H9 (cell line): Measurements from ENCODE around the gene ZNHIT2. TPM values are rescaled to one million over a fixed set of nuclear protein-coding genes. Genes with fewer than 3 reads are reported as not detected.
"Not testable (repeated sequence)": the region's sequence is repeated elsewhere in the genome, so short reads cannot be mapped to it uniquely, and the experiment has no call there.

Source experiments
- DNase-seq: peaks from one replicate; pipeline ENCODE4 v3.0.0-alpha.2; 2017
- H2AFZ ChIP-seq: one replicate; pipeline ENCODE4 v1.6.1; 2013; ENCODE audit warnings: mild to moderate bottlenecking, low read length, control low read depth, moderate library complexity
- H2AK5ac ChIP-seq: 2 replicates; pipeline ENCODE4 v1.6.1; 2013; ENCODE audit warnings: low read length, control low read depth, mixed read lengths; ENCODE audit not compliant: insufficient read length
- H2BK120ac ChIP-seq: one replicate; pipeline ENCODE4 v1.6.1; 2013; ENCODE audit warnings: low read depth, mild to moderate bottlenecking, low read length, control low read depth, inconsistent platforms; ENCODE audit not compliant: poor library complexity, severe bottlenecking
- H2BK12ac ChIP-seq: 2 replicates; pipeline ENCODE4 v1.6.1; 2013; ENCODE audit warnings: low read length, control low read depth, mixed read lengths, low read depth; ENCODE audit not compliant: insufficient read length
- H2BK15ac ChIP-seq: 2 replicates; pipeline ENCODE4 v1.6.1; 2013; ENCODE audit warnings: low read depth, low read length, control low read depth
- H2BK20ac ChIP-seq: one replicate; pipeline ENCODE4 v1.6.1; 2013; ENCODE audit warnings: low read depth, mild to moderate bottlenecking, low read length, control low read depth, inconsistent platforms; ENCODE audit not compliant: poor library complexity, severe bottlenecking
- H2BK5ac ChIP-seq: 2 replicates; pipeline ENCODE4 v1.6.1; 2013; ENCODE audit warnings: low read length, control low read depth, mixed read lengths; ENCODE audit not compliant: insufficient read length
- H3K14ac ChIP-seq: 2 replicates; pipeline ENCODE4 v1.6.1; 2013; ENCODE audit warnings: low read length, control low read depth; ENCODE audit not compliant: insufficient read depth
- H3K18ac ChIP-seq: 2 replicates; pipeline ENCODE4 v1.6.1; 2013; ENCODE audit warnings: low read depth, mild to moderate bottlenecking, mixed read lengths, low read length, control low read depth; ENCODE audit not compliant: insufficient read length
- H3K23ac ChIP-seq: 2 replicates; pipeline ENCODE4 v1.6.1; 2013; ENCODE audit warnings: low read length, control low read depth, mixed read lengths, low read depth; ENCODE audit not compliant: insufficient read length
- H3K23me2 ChIP-seq: 2 replicates; pipeline ENCODE4 v1.6.1; 2013; ENCODE audit warnings: low read depth, mild to moderate bottlenecking, mixed read lengths, low read length, control low read depth; ENCODE audit not compliant: insufficient read length, poor library complexity, severe bottlenecking
- H3K27ac ChIP-seq: 2 replicates; pipeline ENCODE4 v1.5.1; 2013; ENCODE audit warnings: low read length, control low read depth, mixed read lengths, low read depth; ENCODE audit not compliant: insufficient read length
- H3K27me3 ChIP-seq: 2 replicates; pipeline ENCODE4 v1.6.1; 2013; ENCODE audit warnings: low read length, control low read depth, inconsistent platforms; ENCODE audit not compliant: insufficient read depth
- H3K4ac ChIP-seq: 2 replicates; pipeline ENCODE4 v1.6.1; 2013; ENCODE audit warnings: low read depth, mild to moderate bottlenecking, control low read depth, inconsistent platforms, low read length, moderate library complexity
- H3K4me1 ChIP-seq: 2 replicates; pipeline ENCODE4 v1.6.1; 2013; ENCODE audit warnings: low read length, control low read depth, inconsistent platforms; ENCODE audit not compliant: insufficient read depth
- H3K4me2 ChIP-seq: 2 replicates; pipeline ENCODE4 v1.6.1; 2013; ENCODE audit warnings: low read length, control low read depth, mixed read lengths; ENCODE audit not compliant: insufficient read length, insufficient read depth
- H3K56ac ChIP-seq: 2 replicates; pipeline ENCODE4 v1.6.1; 2013; ENCODE audit warnings: low read depth, mild to moderate bottlenecking, mixed read lengths, low read length, control low read depth; ENCODE audit not compliant: insufficient read length
- H3K79me1 ChIP-seq: 2 replicates; pipeline ENCODE4 v1.6.1; 2013; ENCODE audit warnings: low read depth, mild to moderate bottlenecking, moderate library complexity, low read length, control low read depth, inconsistent platforms; ENCODE audit not compliant: insufficient read depth, poor library complexity, severe bottlenecking
- H3K79me2 ChIP-seq: 2 replicates; pipeline ENCODE4 v1.6.1; 2013; ENCODE audit warnings: low read length, control low read depth, inconsistent platforms; ENCODE audit not compliant: insufficient read depth
- H3K9ac ChIP-seq: 2 replicates; pipeline ENCODE4 v1.6.1; 2013; ENCODE audit warnings: low read length, control low read depth, mixed read lengths; ENCODE audit not compliant: insufficient read length; ENCODE audit errors: extremely low read depth
- H3K9me3 ChIP-seq: one replicate; pipeline ENCODE4 v1.6.1; 2013; ENCODE audit warnings: low read depth, low read length, inconsistent platforms; ENCODE audit not compliant: control insufficient read depth
- H3T11ph ChIP-seq: one replicate; pipeline ENCODE4 v1.6.1; 2013; ENCODE audit warnings: mild to moderate bottlenecking, low read length, control low read depth, inconsistent platforms
- H4K20me1 ChIP-seq: one replicate; pipeline ENCODE4 v1.6.1; 2013; ENCODE audit not compliant: control insufficient read depth, insufficient read length, insufficient read depth
- H4K5ac ChIP-seq: 2 replicates; pipeline ENCODE4 v1.6.1; 2013; ENCODE audit warnings: low read depth, mild to moderate bottlenecking, mixed read lengths, low read length, control low read depth; ENCODE audit not compliant: insufficient read length
- H4K8ac ChIP-seq: replicated peaks from 2 replicates; pipeline ENCODE4 v1.6.1; 2013; ENCODE audit warnings: low read length, control low read depth, mixed read lengths, low read depth; ENCODE audit not compliant: insufficient read length
- H4K91ac ChIP-seq: 2 replicates; pipeline ENCODE4 v1.6.1; 2013; ENCODE audit warnings: low read depth, mild to moderate bottlenecking, moderate library complexity, mixed read lengths, low read length, control low read depth; ENCODE audit not compliant: insufficient read length
- H3K27ac Mint-ChIP-seq, 3 experiments: 2 replicates in 2 of 3; 3 replicates in 1 of 3; pipeline ENCODE4 v1.8.0; 2020 to 2021; ENCODE audit warnings: mixed read lengths in 3 of 3, mild to moderate bottlenecking in 1 of 3, moderate library complexity in 1 of 3
- H3K27me3 Mint-ChIP-seq: 2 replicates; pipeline ENCODE4 v1.8.0; 2021; ENCODE audit warnings: low read depth, mild to moderate bottlenecking, moderate library complexity, mixed read lengths
- H3K36me3 Mint-ChIP-seq, 3 experiments: 2 replicates in 2 of 3; 3 replicates in 1 of 3; pipeline ENCODE4 v1.8.0; 2020 to 2021; ENCODE audit warnings: low read depth in 3 of 3, mixed read lengths in 3 of 3; ENCODE audit not compliant: insufficient read depth in 1 of 3
- H3K4me1 Mint-ChIP-seq, 2 experiments: 2 replicates each; pipeline ENCODE4 v1.8.0; 2020; ENCODE audit warnings: mixed read lengths in 2 of 2
- H3K4me3 Mint-ChIP-seq, 2 experiments: 2 replicates in 1 of 2; 3 replicates in 1 of 2; pipeline ENCODE4 v1.8.0; 2020 to 2021; ENCODE audit warnings: mild to moderate bottlenecking in 2 of 2, mixed read lengths in 2 of 2, moderate library complexity in 1 of 2
- H3K9me3 Mint-ChIP-seq, 2 experiments: 2 replicates in 1 of 2; 3 replicates in 1 of 2; pipeline ENCODE4 v1.8.0; 2020; ENCODE audit warnings: mild to moderate bottlenecking in 2 of 2, mixed read lengths in 2 of 2, moderate library complexity in 1 of 2
- CTCF ChIP-seq: fragments of 200-600 bp; sonication (generic); conservative IDR thresholded peaks from 3 replicates; pipeline ENCODE4 v1.8.0; 2021; ENCODE audit warnings: antibody characterized with exemption, mild to moderate bottlenecking
- WGBS: extraction: QIAGEN DNeasy Blood & Tissue Kit; methylation state at CpG from one replicate; pipeline ENCODE4 v1.1.7; 2013; ENCODE audit warnings: missing lambda C conversion rate, low lambda C conversion rate, mixed read lengths; ENCODE audit not compliant: insufficient read length; ENCODE audit errors: extremely low coverage; 5-methylcytosine and 5-hydroxymethylcytosine counted together
- total RNA-seq: library from RNA; stranded (reverse); gene quantifications from 2 replicates; pipeline ENCODE4 v1.2.1, GENCODE V29; 2021

The ZNHIT2 gene
- total RNA-seq, 1 experiment from 2014 or later: 18.3 TPM

GRCh38 chr11:65150509-65151299 is 33.2 kb upstream of the ZNHIT2 start:
- peak; percentile 45 for DNase-seq
- Histone ChIP-seq H3K23ac (no peak overlapping the region), H2BK15ac (no peak overlapping the region), H3T11ph (no peak overlapping the region), H3K23me2 (no peaks in the 10 kb centered on the region), H3K14ac (no peak overlapping the region; the same call in 1 of the 2 replicates), H3K4ac (no peak overlapping the region), H3K27ac (no peak overlapping the region), H2BK20ac (no peak overlapping the region), H4K91ac (no peak overlapping the region), H2BK120ac (no peak overlapping the region), H3K18ac (no peak overlapping the region), H4K5ac (no peak overlapping the region), H2AFZ (no peak overlapping the region), H3K4me2 (no peak overlapping the region), H4K8ac (no peak overlapping the region), H3K56ac (no peak overlapping the region), H2BK5ac (no peak overlapping the region), H3K4me1 (no peaks in the 10 kb centered on the region), H3K79me1 (no peaks in the 10 kb centered on the region), H2BK12ac (no peak overlapping the region), H3K27me3 (no peaks in the 10 kb centered on the region), H3K79me2 (no peaks in the 10 kb centered on the region), H3K9me3 (no peaks in the 10 kb centered on the region), H4K20me1 (no peaks in the 10 kb centered on the region), H2AK5ac (no peak overlapping the region), H3K9ac (no peak overlapping the region)
- Mint-ChIP-seq H3K4me1 (peaks cover 5 to 6% of the 10 kb centered on the region in 2 experiments; a peak in 3 of 4 replicates), H3K36me3 (no peaks in the 10 kb centered on the region), H3K4me3 (no peak overlapping the region), H3K27ac (peak overlapping the region in 1 of 3 experiments; percentile 18; a peak in 2 of 7 replicates), H3K9me3 (peaks cover 5 to 8% of the 10 kb centered on the region in 2 experiments; a peak in 4 of 5 replicates), H3K27me3 (peaks cover 15% of the 10 kb centered on the region)
- WGBS: no CpG with 5 or more reads among the region's 12 CpGs
- TF ChIP-seq CTCF: no peak

- H2BK5ac ChIP-seq, H4K20me1 ChIP-seq, H3K4me1 Mint-ChIP-seq, H3T11ph ChIP-seq, H3K79me2 ChIP-seq, H3K9me3 Mint-ChIP-seq, H3K23me2 ChIP-seq, H3K9me3 ChIP-seq, H4K5ac ChIP-seq, H3K27ac ChIP-seq, H4K8ac ChIP-seq, H3K27me3 ChIP-seq, DNase-seq, H3K9ac ChIP-seq, H2BK12ac ChIP-seq, H4K91ac ChIP-seq, H3K18ac ChIP-seq, H3K23ac ChIP-seq, H3K4me2 ChIP-seq, H3K36me3 Mint-ChIP-seq, H2BK120ac ChIP-seq, H3K4me1 ChIP-seq, H3K4ac ChIP-seq, H2BK15ac ChIP-seq, H3K4me3 Mint-ChIP-seq, H2AK5ac ChIP-seq, H3K79me1 ChIP-seq, H3K56ac ChIP-seq, H2AFZ ChIP-seq, H3K14ac ChIP-seq, H2BK20ac ChIP-seq: not testable (repeated sequence)
- H3K27me3 Mint-ChIP-seq: peaks cover 19% of the 10 kb centered on the region
- WGBS: no CpG with 5 or more reads among the region's 10 CpGs
- H3K27ac Mint-ChIP-seq: peak overlapping the region in 1 of 3 experiments; percentile 18; a peak in 1 of 7 replicates
These were observed 32.6 kb upstream of the ZNHIT2 start for GRCh38 chr11:65150131-65150508.
